ENCODE measurements around the gene TPD52L1.

The TPD52L1 gene

GRCh38 chr6:125233202-125233601 is 79.6 kb downstream of the TPD52L1 start:
- Mint-ChIP-seq H3K4me3 (no peak overlapping the region), H3K27ac (no peak overlapping the region), H3K9me3 (no peaks in the 10 kb centered on the region), H3K27me3 (ENCODE audit: low read depth) (no peaks in the 10 kb centered on the region), H3K36me3 (ENCODE audit: low read depth) (no peaks in the 10 kb centered on the region), H3K4me1 (ENCODE audit: low read depth) (no peaks in the 10 kb centered on the region)
- DNase-seq (ENCODE audit: low spot score), result no peak

- DNase-seq (ENCODE audit: low spot score), result no peak
- Mint-ChIP-seq H3K27ac (no peak overlapping the region), H3K4me3 (no peak overlapping the region), H3K9me3 (peaks cover 11% of the 10 kb centered on the region), H3K27me3 (ENCODE audit: low read depth) (no peaks in the 10 kb centered on the region), H3K36me3 (ENCODE audit: low read depth) (no peaks in the 10 kb centered on the region), H3K4me1 (ENCODE audit: low read depth) (no peaks in the 10 kb centered on the region)
Measured at GRCh38 chr6:125236536-125237327, 83.2 kb downstream of the TPD52L1 start.

- H3K36me3 Mint-ChIP-seq (ENCODE audit: low read depth), result no peaks in the 10 kb centered on the region
- peaks cover 18% of the 10 kb centered on the region for H3K9me3 Mint-ChIP-seq
- no peaks in the 10 kb centered on the region for H3K4me1 Mint-ChIP-seq (ENCODE audit: low read depth)
- H3K27ac Mint-ChIP-seq, result no peak overlapping the region
- DNase-seq (ENCODE audit: low spot score), result no peak
- H3K27me3 Mint-ChIP-seq (ENCODE audit: low read depth), result no peaks in the 10 kb centered on the region
- H3K4me3 Mint-ChIP-seq, result no peak overlapping the region
Measured at GRCh38 chr6:125237764-125238163, 84.2 kb downstream of the TPD52L1 start.

DNA sequence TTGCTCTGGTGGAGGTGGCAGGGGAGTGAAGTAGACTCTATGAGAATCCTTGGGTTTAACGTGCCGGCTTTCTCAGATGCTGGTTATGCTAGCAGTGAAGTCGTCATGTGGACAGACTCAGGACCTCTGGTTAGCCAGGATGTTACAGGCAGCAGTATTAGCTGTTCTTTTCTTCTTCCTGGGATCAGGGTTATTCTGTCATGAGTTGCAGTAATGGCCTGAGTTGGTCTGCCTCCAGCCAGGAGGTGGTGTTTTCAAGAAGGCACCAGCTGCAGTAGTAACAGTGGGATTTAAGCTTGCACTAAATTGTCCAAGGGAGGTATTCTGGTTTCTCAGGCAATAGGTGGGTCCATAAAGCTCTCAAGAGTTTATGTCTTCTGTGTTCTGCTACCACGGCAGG is 91.5 kb downstream of the TPD52L1 start:
- peaks cover 6% of the 10 kb centered on the region for H3K27me3 Mint-ChIP-seq (ENCODE audit: low read depth)
- peaks cover 23% of the 10 kb centered on the region for H3K9me3 Mint-ChIP-seq
- no peak for DNase-seq (ENCODE audit: low spot score)
- H3K4me1 Mint-ChIP-seq (ENCODE audit: low read depth), result no peaks in the 10 kb centered on the region
- H3K27ac Mint-ChIP-seq, result no peak overlapping the region
- no peak overlapping the region for H3K4me3 Mint-ChIP-seq
- no peaks in the 10 kb centered on the region for H3K36me3 Mint-ChIP-seq (ENCODE audit: low read depth)

- Mint-ChIP-seq H3K4me1 (ENCODE audit: low read depth) (no peaks in the 10 kb centered on the region), H3K36me3 (ENCODE audit: low read depth) (no peaks in the 10 kb centered on the region), H3K27me3 (ENCODE audit: low read depth) (peaks cover 8% of the 10 kb centered on the region), H3K9me3 (peaks cover 22% of the 10 kb centered on the region), H3K4me3 (no peak overlapping the region), H3K27ac (no peak overlapping the region)
- DNase-seq (ENCODE audit: low spot score), result no peak
Measured at GRCh38 chr6:125245523-125246264, 92.1 kb downstream of the TPD52L1 start.

DNA sequence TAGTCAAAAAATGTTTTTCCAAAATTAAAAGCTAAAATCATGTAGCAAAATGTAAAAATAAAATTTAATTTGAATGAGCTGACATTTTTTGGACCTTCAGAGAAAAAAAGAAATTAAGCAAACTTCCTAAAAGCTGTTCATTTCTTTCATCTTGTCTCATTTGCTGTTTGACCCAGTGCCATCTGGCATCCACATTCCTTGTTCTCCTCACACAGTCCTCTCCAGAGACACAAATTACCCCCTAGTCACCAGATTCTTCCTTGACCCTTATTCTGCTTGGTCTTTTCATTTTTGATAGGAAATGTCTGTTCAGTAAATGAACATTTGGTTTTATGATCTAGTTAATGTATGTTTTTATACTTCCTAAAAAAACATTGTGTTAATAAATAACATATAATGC is 93.0 kb downstream of the TPD52L1 start:
- H3K4me3 Mint-ChIP-seq, result no peak overlapping the region
- no peak for DNase-seq (ENCODE audit: low spot score)
- H3K9me3 Mint-ChIP-seq, result peaks cover 14% of the 10 kb centered on the region
- H3K36me3 Mint-ChIP-seq (ENCODE audit: low read depth), result no peaks in the 10 kb centered on the region
- no peak overlapping the region for H3K27ac Mint-ChIP-seq
- H3K27me3 Mint-ChIP-seq (ENCODE audit: low read depth), result peaks cover 8% of the 10 kb centered on the region
- H3K4me1 Mint-ChIP-seq (ENCODE audit: low read depth), result no peaks in the 10 kb centered on the region

- DNase-seq (ENCODE audit: low spot score), result no peak
- peaks cover 8% of the 10 kb centered on the region for H3K27me3 Mint-ChIP-seq (ENCODE audit: low read depth)
- H3K4me1 Mint-ChIP-seq (ENCODE audit: low read depth), result no peaks in the 10 kb centered on the region
- no peaks in the 10 kb centered on the region for H3K36me3 Mint-ChIP-seq (ENCODE audit: low read depth)
- no peak overlapping the region for H3K4me3 Mint-ChIP-seq
- peaks cover 2% of the 10 kb centered on the region for H3K9me3 Mint-ChIP-seq
- H3K27ac Mint-ChIP-seq, result no peak overlapping the region
Measured at GRCh38 chr6:125248136-125248535, 94.6 kb downstream of the TPD52L1 start.

DNA sequence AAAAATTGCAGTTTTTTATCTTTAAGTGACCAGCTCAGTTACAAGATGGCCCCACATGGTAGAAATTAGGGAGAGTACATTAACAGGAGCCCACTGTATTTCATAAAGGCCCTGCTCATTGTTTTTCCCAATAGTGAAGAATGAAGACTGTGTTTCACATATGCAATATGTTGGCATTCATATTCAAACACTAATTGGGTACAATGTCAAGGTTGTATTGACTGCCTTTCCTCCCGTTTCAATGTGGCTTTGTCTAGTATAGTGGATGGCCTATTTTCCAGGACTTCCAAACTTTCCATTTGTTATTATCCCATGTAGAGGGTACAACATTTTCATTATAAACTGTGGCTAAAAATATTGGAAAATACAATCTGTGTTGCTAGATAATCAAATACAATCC is 96.9 kb downstream of the TPD52L1 start:
- H3K4me3 Mint-ChIP-seq, result no peak overlapping the region
- no peak for DNase-seq (ENCODE audit: low spot score)
- H3K4me1 Mint-ChIP-seq (ENCODE audit: low read depth), result no peaks in the 10 kb centered on the region
- H3K9me3 Mint-ChIP-seq, result no peaks in the 10 kb centered on the region
- H3K27me3 Mint-ChIP-seq (ENCODE audit: low read depth), result peaks cover 8% of the 10 kb centered on the region
- no peak overlapping the region for H3K27ac Mint-ChIP-seq
- H3K36me3 Mint-ChIP-seq (ENCODE audit: low read depth), result no peaks in the 10 kb centered on the region

- no peaks in the 10 kb centered on the region for H3K9me3 Mint-ChIP-seq
- no peaks in the 10 kb centered on the region for H3K36me3 Mint-ChIP-seq (ENCODE audit: low read depth)
- H3K27me3 Mint-ChIP-seq (ENCODE audit: low read depth), result peaks cover 8% of the 10 kb centered on the region
- no peak for DNase-seq (ENCODE audit: low spot score)
- H3K4me1 Mint-ChIP-seq (ENCODE audit: low read depth), result no peaks in the 10 kb centered on the region
- H3K27ac Mint-ChIP-seq, result peak overlapping the region; percentile 65
- H3K4me3 Mint-ChIP-seq, result peak overlapping the region; percentile 38
Measured at GRCh38 chr6:125251516-125252220, 98.1 kb downstream of the TPD52L1 start.

DNA sequence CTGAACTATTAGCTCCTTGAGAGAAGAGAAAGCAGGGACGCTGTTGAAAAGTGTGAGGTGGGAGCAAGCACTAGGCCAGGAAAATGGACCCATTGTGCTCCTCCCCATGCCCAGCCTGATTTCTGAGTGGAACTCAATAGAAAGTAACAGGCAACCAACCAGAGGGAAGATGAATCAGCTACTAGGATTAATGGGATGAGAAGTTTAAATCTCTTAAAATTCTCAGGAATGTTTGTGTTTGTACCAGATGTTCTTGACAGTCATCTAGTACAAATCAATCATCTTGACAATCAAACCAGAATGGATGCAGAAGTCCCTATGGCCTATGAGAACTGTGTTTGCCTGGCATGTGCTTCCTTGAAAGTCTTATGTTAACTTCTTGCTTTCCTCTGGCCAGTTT is 99.3 kb downstream of the TPD52L1 start:
- no peaks in the 10 kb centered on the region for H3K4me1 Mint-ChIP-seq (ENCODE audit: low read depth)
- H3K36me3 Mint-ChIP-seq (ENCODE audit: low read depth), result no peaks in the 10 kb centered on the region
- H3K27me3 Mint-ChIP-seq (ENCODE audit: low read depth), result peaks cover 6% of the 10 kb centered on the region
- no peak for DNase-seq (ENCODE audit: low spot score)
- H3K9me3 Mint-ChIP-seq, result no peaks in the 10 kb centered on the region
- H3K4me3 Mint-ChIP-seq, result no peak overlapping the region
- no peak overlapping the region for H3K27ac Mint-ChIP-seq

DNA sequence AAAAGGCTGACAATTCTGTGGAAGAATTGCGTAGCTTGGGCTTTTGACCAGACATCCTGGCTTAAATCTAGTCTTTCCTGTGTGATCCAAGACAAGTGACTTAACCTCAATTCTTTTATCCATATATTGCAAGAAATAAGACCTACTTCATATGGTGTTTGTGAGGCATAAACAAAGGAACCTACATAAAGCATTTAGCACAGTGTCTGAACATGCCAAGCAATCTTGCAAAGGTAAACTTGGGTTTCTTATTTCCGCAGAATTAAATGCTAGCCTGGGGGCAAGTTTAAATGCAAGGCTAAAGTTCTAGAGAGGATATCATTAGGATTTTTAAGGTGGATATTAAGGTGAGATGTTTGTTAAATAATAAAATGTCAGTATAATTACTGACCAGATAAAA is 100.3 kb downstream of the TPD52L1 start:
- Mint-ChIP-seq H3K9me3 (no peaks in the 10 kb centered on the region), H3K27ac (no peak overlapping the region)
- DNase-seq (ENCODE audit: low spot score), result no peak

DNA sequence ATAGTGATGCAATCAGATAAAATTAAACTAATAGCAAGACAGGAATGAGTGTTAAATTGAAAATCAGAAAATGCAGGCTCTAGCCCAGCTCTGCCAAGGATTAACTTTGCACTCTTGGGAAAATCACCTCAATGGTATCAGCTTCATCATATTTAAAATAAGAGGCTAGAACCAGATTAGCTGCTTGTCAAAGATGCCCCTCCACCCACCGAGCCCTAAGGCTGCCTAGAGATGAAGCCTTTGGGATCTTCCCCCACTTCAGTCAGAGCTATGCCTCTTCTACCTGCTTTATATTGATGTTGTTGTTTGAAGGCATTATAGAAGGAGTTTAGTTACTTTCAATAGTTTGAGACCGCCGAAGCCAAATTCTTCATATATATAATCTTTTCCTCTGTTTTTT is 100.7 kb downstream of the TPD52L1 start:
- no peak for DNase-seq (ENCODE audit: low spot score)
- H3K4me3 Mint-ChIP-seq, result no peak overlapping the region
- no peak overlapping the region for H3K27ac Mint-ChIP-seq
- H3K36me3 Mint-ChIP-seq (ENCODE audit: low read depth), result no peaks in the 10 kb centered on the region
- no peaks in the 10 kb centered on the region for H3K9me3 Mint-ChIP-seq
- H3K4me1 Mint-ChIP-seq (ENCODE audit: low read depth), result no peaks in the 10 kb centered on the region
- H3K27me3 Mint-ChIP-seq (ENCODE audit: low read depth), result peaks cover 4% of the 10 kb centered on the region

More for the DNA sequence above, 100.3 kb downstream of the TPD52L1 start:
- Mint-ChIP-seq H3K4me3 (no peak overlapping the region), H3K4me1 (ENCODE audit: low read depth) (no peaks in the 10 kb centered on the region), H3K36me3 (ENCODE audit: low read depth) (no peaks in the 10 kb centered on the region), H3K27me3 (ENCODE audit: low read depth) (peaks cover 4% of the 10 kb centered on the region)

DNA sequence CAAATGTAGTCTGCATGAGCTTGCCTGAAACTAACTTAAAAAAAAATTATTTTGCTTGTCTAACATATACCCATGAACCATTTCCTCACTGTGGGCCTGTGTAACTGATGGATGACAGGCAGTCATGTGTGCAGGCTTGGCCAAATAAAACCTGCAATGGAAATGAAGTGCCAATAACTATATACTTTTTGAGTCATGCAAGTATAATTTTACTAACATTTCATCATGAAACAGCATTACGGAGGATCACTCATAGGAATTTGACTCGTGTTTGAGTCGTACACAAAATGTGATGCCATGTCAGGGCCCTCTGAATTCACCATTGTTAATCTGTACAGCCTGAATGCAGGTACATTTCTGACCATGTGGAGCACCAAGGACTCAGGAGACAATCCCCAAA is 101.6 kb downstream of the TPD52L1 start:
- no peaks in the 10 kb centered on the region for H3K9me3 Mint-ChIP-seq
- H3K27ac Mint-ChIP-seq, result no peak overlapping the region
- H3K4me3 Mint-ChIP-seq, result no peak overlapping the region
- H3K36me3 Mint-ChIP-seq (ENCODE audit: low read depth), result no peaks in the 10 kb centered on the region
- DNase-seq (ENCODE audit: low spot score), result no peak
- H3K27me3 Mint-ChIP-seq (ENCODE audit: low read depth), result peaks cover under 1% of the 10 kb centered on the region
- no peaks in the 10 kb centered on the region for H3K4me1 Mint-ChIP-seq (ENCODE audit: low read depth)

GRCh38 chr6:125257351-125257750 is 103.8 kb downstream of the TPD52L1 start:
- Mint-ChIP-seq H3K27me3 (ENCODE audit: low read depth) (no peaks in the 10 kb centered on the region), H3K27ac (no peak overlapping the region), H3K4me1 (ENCODE audit: low read depth) (no peaks in the 10 kb centered on the region), H3K4me3 (no peak overlapping the region), H3K9me3 (no peaks in the 10 kb centered on the region), H3K36me3 (ENCODE audit: low read depth) (no peaks in the 10 kb centered on the region)
- no peak for DNase-seq (ENCODE audit: low spot score)

Data from T-helper 2 cell treated with Interferon-gamma antibody and Interleukin-4, amounts not matched to agents 5 μg/mL and 100 μg/mL, for 36 hours (primary cell).